K562 (cell line): ENCODE measurements around the gene CHTOP. TPM values are rescaled to one million over a fixed set of nuclear protein-coding genes. Genes with fewer than 3 reads are reported as not detected.

Experiments used
- ATAC-seq: fragments of 200-7000 bp; cut with Tn5 transposase; 3 replicates; pipeline ENCODE4 v1.9.1; 2020; ENCODE audit warnings: moderate library complexity
- BruUV-seq: library from RNA; stranded (reverse); fragments of 400-500 nt; replicated peaks from 2 replicates; lab custom pipeline; 2021; lab: Mats Ljungman, UMichigan
- CTCF ChIA-PET: fragments of 300-600 bp; formaldehyde crosslinking; extraction: SDS; loops from one replicate; lab custom pipeline; 2021; ENCODE audit warnings: low intra/inter-chr PET ratio; lab: Yijun Ruan, JAX
- POLR2A ChIA-PET: fragments of 300-600, 350-650 bp; sonication (Branson Sonifier 250); formaldehyde crosslinking; extraction: SDS; loops from one replicate; lab custom pipeline; 2021; ENCODE audit warnings: antibody characterized with exemption, inconsistent platforms; lab: Yijun Ruan, JAX
- DNase-seq, 4 experiments: peaks; one replicate each; pipeline versions ENCODE4 v3.0.0 to v3.0.0-alpha.2; 2011 to 2018; ENCODE audit warnings: low spot score in 3 of 4, mixed read lengths in 3 of 4; ENCODE audit errors: extremely low read depth in 1 of 4
- FAIRE-seq: peaks from 2 replicates; lab custom pipeline; 2011; peaks lifted over from hg19 to GRCh38; lab: Jason Lieb, UNC
- H2AFZ ChIP-seq: 2 replicates; pipeline ENCODE4 v1.6.0; 2011; ENCODE audit warnings: low read depth, low read length, control low read depth, inconsistent platforms
- H3K27ac ChIP-seq: fragments of 200-600 bp; 3 replicates; pipeline ENCODE4 v1.8.0; 2011; ENCODE audit warnings: low read depth, mild to moderate bottlenecking, control low read depth, inconsistent platforms, low read length, moderate library complexity, mixed read lengths; ENCODE audit errors: extremely low read depth
- H3K27me3 ChIP-seq, 2 experiments: fragments of 300-600 bp in 1 of 2; 2 replicates in 1 of 2; 3 replicates in 1 of 2; pipeline versions ENCODE4 v1.6.0 to v1.8.0; 2011; ENCODE audit warnings: inconsistent platforms in 2 of 2, low read length in 2 of 2, mild to moderate bottlenecking in 1 of 2, mixed read lengths in 1 of 2, moderate library complexity in 1 of 2; ENCODE audit not compliant: control insufficient read depth in 2 of 2, insufficient read depth in 2 of 2
- H3K36me3 ChIP-seq: fragments of 300-600 bp; 3 replicates; pipeline ENCODE4 v1.8.0; 2011; ENCODE audit warnings: mild to moderate bottlenecking, low read length, inconsistent platforms; ENCODE audit not compliant: control insufficient read depth, insufficient read depth
- H3K4me1 ChIP-seq, 2 experiments: fragments of 200-600 bp in 1 of 2; replicated peaks in 1 of 2; 2 replicates in 1 of 2; 3 replicates in 1 of 2; pipeline versions ENCODE4 v1.5.1 to v1.8.0; 2011; ENCODE audit warnings: inconsistent platforms in 2 of 2, low read length in 2 of 2, mild to moderate bottlenecking in 1 of 2, mixed read lengths in 1 of 2, moderate library complexity in 1 of 2; ENCODE audit not compliant: control insufficient read depth in 2 of 2, insufficient read depth in 2 of 2
- H3K4me2 ChIP-seq: 2 replicates; pipeline ENCODE4 v1.6.1; 2011; ENCODE audit warnings: low read length, control low read depth, inconsistent platforms, mixed read lengths; ENCODE audit not compliant: insufficient read depth
- H3K4me3 ChIP-seq: fragments of 200-600 bp; sonication (generic), shearing (Covaris generic); 2 replicates; pipeline ENCODE4 v1.5.1; 2016; ENCODE audit warnings: control low read depth, inconsistent platforms
- H3K79me2 ChIP-seq: fragments of 200-600 bp; 3 replicates; pipeline ENCODE4 v1.8.0; 2011; ENCODE audit warnings: low read length, inconsistent platforms; ENCODE audit not compliant: control insufficient read depth, insufficient read depth
- H3K9ac ChIP-seq, 2 experiments: 2 replicates each; pipeline versions ENCODE4 v1.6.0 to v1.6.1; 2011; ENCODE audit warnings: low read depth in 2 of 2, low read length in 2 of 2, control low read depth in 1 of 2, inconsistent platforms in 1 of 2, mild to moderate bottlenecking in 1 of 2, mixed read lengths in 1 of 2; ENCODE audit not compliant: insufficient read depth in 1 of 2
- H3K9me1 ChIP-seq: one replicate; pipeline ENCODE4 v1.6.0; 2011; ENCODE audit warnings: inconsistent platforms, mild to moderate bottlenecking, low read length, moderate library complexity; ENCODE audit not compliant: control insufficient read depth, insufficient read depth
- H3K9me3 ChIP-seq: replicated peaks from 2 replicates; pipeline ENCODE4 v1.5.1; 2011; ENCODE audit warnings: low read depth, low read length, inconsistent platforms; ENCODE audit not compliant: control insufficient read depth, insufficient read depth
- H4K20me1 ChIP-seq: replicated peaks from 2 replicates; pipeline ENCODE4 v1.6.1; 2011; ENCODE audit warnings: low read length, inconsistent platforms, mixed read lengths; ENCODE audit not compliant: control insufficient read depth, insufficient read depth
- CBX3 ChIP-seq, 2 experiments: IDR thresholded peaks; 1 replicate in 1 of 2; 2 replicates in 1 of 2; pipeline ENCODE4 v1.6.1; 2012; ENCODE audit warnings: inconsistent platforms in 2 of 2, low read length in 2 of 2, borderline replicate concordance in 1 of 2, control low read depth in 1 of 2
- EZH2 ChIP-seq: IDR thresholded peaks from 2 replicates; pipeline ENCODE4 v1.6.1; 2012; ENCODE audit warnings: low read depth, mild to moderate bottlenecking, inconsistent platforms, low read length, borderline replicate concordance
- FOXK2 ChIP-seq, 2 experiments: fragments of 450-650 bp; IDR thresholded peaks in 1 of 2; conservative IDR thresholded peaks in 1 of 2; 2 replicates each; pipeline ENCODE4 v1.6.1; 2016; ENCODE audit warnings: low read depth in 2 of 2, mild to moderate bottlenecking in 1 of 2
- GATAD2A ChIP-seq: fragments of 450-650 bp; IDR thresholded peaks from 2 replicates; pipeline ENCODE4 v1.6.1; 2017
- HIVEP1 ChIP-seq: fragments of 250-450 bp; sonication (Bioruptor Pico); IDR thresholded peaks from 2 replicates; pipeline ENCODE4 v1.4.0; 2020; ENCODE audit warnings: mild to moderate bottlenecking
- HOXB6 ChIP-seq: fragments of 250-450 bp; sonication (Bioruptor Pico); IDR thresholded peaks from 2 replicates; pipeline ENCODE4 v1.5.1; 2022; ENCODE audit warnings: mild to moderate bottlenecking, borderline replicate concordance
- KLF6 ChIP-seq: fragments of 250-450 bp; sonication (Bioruptor Pico); IDR thresholded peaks from 2 replicates; pipeline ENCODE4 v1.4.0; 2020; ENCODE audit warnings: mild to moderate bottlenecking, moderate library complexity, borderline replicate concordance
- NR4A1 ChIP-seq, 2 experiments: fragments of 250-450 bp in 1 of 2; fragments of 450-650 bp in 1 of 2; sonication (Bioruptor Pico) in 1 of 2; IDR thresholded peaks; 2 replicates each; pipeline versions ENCODE4 v1.4.0 to v1.6.1; 2016 to 2020; ENCODE audit warnings: mild to moderate bottlenecking in 2 of 2, missing compliant biosample characterization in 1 of 2, missing genetic modification characterization in 1 of 2, moderate library complexity in 1 of 2
- SMARCA4 ChIP-seq: fragments of 450-650 bp; IDR thresholded peaks from 2 replicates; pipeline ENCODE4 v1.6.1; 2016
- SP1 ChIP-seq: sonication (generic); formaldehyde crosslinking; IDR thresholded peaks from 2 replicates; pipeline ENCODE4 v1.8.1; 2022; ENCODE audit warnings: mild to moderate bottlenecking, missing genetic modification reagents
- SRSF1 ChIP-seq: fragments of 200-400 bp; formaldehyde crosslinking; IDR thresholded peaks from 2 replicates; pipeline ENCODE4 v1.6.1; 2017; ENCODE audit warnings: mild to moderate bottlenecking, low read depth, low read length, moderate library complexity
- TCF7 ChIP-seq: sonication (generic); IDR thresholded peaks from 2 replicates; pipeline ENCODE4 v1.6.1; 2016; ENCODE audit warnings: antibody characterized with exemption, borderline replicate concordance
- USF2 ChIP-seq: sonication (generic); formaldehyde crosslinking; IDR thresholded peaks from 2 replicates; pipeline ENCODE4 v1.5.0; 2020; ENCODE audit warnings: missing genetic modification reagents
- ZBTB17 ChIP-seq: fragments of 450-650 bp; formaldehyde crosslinking; IDR thresholded peaks from 2 replicates; pipeline ENCODE4 v1.4.0; 2020; ENCODE audit warnings: mild to moderate bottlenecking
- ZFP91 ChIP-seq: sonication (generic); formaldehyde crosslinking; IDR thresholded peaks from 2 replicates; pipeline ENCODE4 v1.8.0; 2022; ENCODE audit warnings: mild to moderate bottlenecking, missing genetic modification reagents
- ZNF507 ChIP-seq: conservative IDR thresholded peaks from 2 replicates; pipeline ENCODE4 v1.6.1; 2017; ENCODE audit warnings: missing genetic modification characterization, missing compliant biosample characterization
- ZNF740 ChIP-seq, 3 experiments: fragments of 200-800 bp in 1 of 3; sonication (Bioruptor generic) in 1 of 3; sonication (generic) in 1 of 3; formaldehyde crosslinking in 1 of 3; IDR thresholded peaks; 2 replicates each; pipeline versions ENCODE4 v1.6.1 to v1.8.0; 2016 to 2022; ENCODE audit warnings: mild to moderate bottlenecking in 2 of 3, missing compliant biosample characterization in 2 of 3, missing genetic modification characterization in 2 of 3, missing genetic modification reagents in 1 of 3
- ZNF780A ChIP-seq: fragments of 250-450 bp; sonication (Bioruptor Pico); IDR thresholded peaks from 2 replicates; pipeline ENCODE4 v1.5.0; 2021; ENCODE audit warnings: mild to moderate bottlenecking
- WGBS: fragments of 100-300 bp; shearing (Covaris generic); methylation state at CpG from one replicate; pipeline ENCODE4 v1.1.6; 2016; ENCODE audit warnings: low coverage, mixed read lengths; ENCODE audit not compliant: insufficient coverage; ENCODE audit errors: missing lambda C conversion rate; 5-methylcytosine and 5-hydroxymethylcytosine counted together
- in situ Hi-C: fragments of 300-500 bp; cut with MboI; formaldehyde crosslinking; loops from 4 replicates; pipeline ENCODE4 v1.15.0; 2018; ENCODE audit warnings: inconsistent platforms, mixed read lengths
- intact Hi-C: fragments of 100-400 bp; cut with micrococcal nuclease; formaldehyde crosslinking; loops from 2 replicates; pipeline ENCODE4 v1.14.2; 2022
- polyA plus RNA-seq, 8 experiments: library from polyadenylated mRNA; depleted of rRNA in 4 of 8; stranded (reverse) in 5 of 8; unstranded in 3 of 8; fragments of >200 nt; fragmentation: Nextera tagmentation in 2 of 8; fragmentation: Illumina TruSeq in 1 of 8; extraction: Ambion mirVana in 2 of 8; extraction: Trizol in 1 of 8; gene quantifications; 2 replicates each; pipeline versions ENCODE4 v1.2.1 to v1.2.3, GENCODE V29; 2011 to 2014; ENCODE audit warnings: inconsistent platforms in 1 of 8, missing spikeins in 1 of 8
- total RNA-seq, 7 experiments: library from RNA; depleted of rRNA in 6 of 7; stranded (reverse); fragments of >200 nt in 6 of 7; fragmentation: Illumina TruSeq in 2 of 7; extraction: Trizol in 2 of 7; gene quantifications; 2 replicates each; pipeline versions ENCODE4 v1.2.1 to v1.2.3, GENCODE V29; 2011 to 2021; ENCODE audit warnings: low replicate concordance in 1 of 7

CHTOP gene
- total and polyA plus RNA-seq, 9 of the 15 experiments (the other 6 are each of a cell fraction or from before 2014, with no cell fraction given): 10.2 to 91.8 (median 60.8) TPM

- peak overlapping the region; percentile 86 for H3K4me2 ChIP-seq
- H3K36me3 ChIP-seq: peaks cover 9% of the 10 kb centered on the region; the same call in 2 of the 3 replicates
- peak overlapping the region; percentile 97 for H2AFZ ChIP-seq
- DNase-seq (no peak), ATAC-seq (no peak), FAIRE-seq (no peak)
- ChIA-PET POLR2A (interaction anchor here (1.1 to 4.3 kb wide), 8 partner anchors 10 to 256 kb away, joined by 3 to 70 read pairs (median 6); partner anchors contain the start of gene S100A14), CTCF (no interaction called here)
- H3K9me3 ChIP-seq: no peaks in the 10 kb centered on the region
- peak overlapping the region; percentile 31; the same call in 1 of the 3 replicates for H3K27ac ChIP-seq
- TSS peak; percentile 69 for BruUV-seq
- no peaks in the 10 kb centered on the region for H3K9me1 ChIP-seq
- 33% methylated on average over 6 of the region's 6 CpGs for WGBS
- TF ChIP-seq SMARCA4 (no peak), SP1 (CRISPR knock-in tag) (no peak), TCF7 (no peak), NR4A1 (CRISPR knock-in tag; IDR thresholded peaks at IDR 0.05) (no peak), NR4A1 (tag; IDR thresholded peaks at IDR 0.05) (no peak), EZH2 (no peak), CBX3 (IDR thresholded peaks at IDR 0.05; ENCODE audit: borderline replicate concordance in 1 of 2, low read length in 2 of 2) (no peak), HOXB6 (CRISPR knock-in tag) (no peak), ZNF780A (CRISPR knock-in tag) (no peak), ZNF507 (no peak), USF2 (no peak), ZBTB17 (CRISPR knock-in tag) (no peak), FOXK2 (conservative IDR thresholded peaks at IDR 0.05 in 1 of 2, IDR thresholded peaks at IDR 0.05 in 1 of 2; ENCODE audit: low read depth in 2 of 2) (no peak), HIVEP1 (CRISPR knock-in tag) (no peak), KLF6 (CRISPR knock-in tag) (no peak), GATAD2A (no peak), ZFP91 (CRISPR knock-in tag) (no peak), ZNF740 (CRISPR knock-in tag; IDR thresholded peaks at IDR 0.05) (no peak), ZNF740 (tag; IDR thresholded peaks at IDR 0.05) (no peak), SRSF1 (no peak)
- H4K20me1 ChIP-seq: no peaks in the 10 kb centered on the region
- intact Hi-C loops: no loop called here
- in situ Hi-C loops: no loop called here
- H3K9ac ChIP-seq: peak overlapping the region; percentile 30 to 90; a peak in 3 of 4 replicates
- peaks cover 31 to 48% of the 10 kb centered on the region in 2 experiments for H3K4me1 ChIP-seq
- H3K4me3 ChIP-seq: peak overlapping the region; percentile 20; the same call in 1 of the 2 replicates
- H3K79me2 ChIP-seq: peaks cover 6% of the 10 kb centered on the region; the same call in 1 of the 3 replicates
- no peaks in the 10 kb centered on the region for H3K27me3 ChIP-seq
These were observed 5.1 kb upstream of the CHTOP start for GRCh38 chr1:153628638-153629342.
